ENCODE measurements around the gene AK5. TPM values are rescaled to one million over a fixed set of nuclear protein-coding genes. Genes with fewer than 3 reads are reported as not detected.

The AK5 gene
- total and polyA plus RNA-seq, 10 donors = 0.33 to 16.3 (median 1.2) TPM

DNA sequence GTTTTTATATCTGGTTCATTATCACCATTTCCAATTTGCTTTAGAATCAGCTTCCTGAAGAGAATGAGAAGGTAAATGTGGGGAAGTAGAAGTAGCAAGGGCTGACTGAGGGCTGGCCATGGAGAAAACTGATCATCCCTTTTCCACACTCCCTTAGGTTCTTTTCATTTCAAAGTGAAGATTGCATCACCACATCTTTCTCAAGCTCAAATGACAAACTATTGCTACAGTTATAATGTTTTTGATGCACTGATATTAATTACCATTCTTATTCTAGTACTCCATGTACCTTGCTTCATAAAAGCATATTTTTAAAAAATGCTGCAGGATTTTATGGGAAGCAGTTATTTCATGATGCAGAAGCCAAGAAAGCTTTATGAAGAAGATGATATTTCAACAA lies 7.9 kb upstream of the AK5 start:
- no peaks in the 10 kb centered on the region for H3K36me3 ChIP-seq
- TF ChIP-seq POLR2A (IDR thresholded peaks at IDR 0.05) (no peak), POLR2AphosphoS5 (IDR thresholded peaks at IDR 0.05) (no peak)
- TF ChIP-seq, protein P1, sequence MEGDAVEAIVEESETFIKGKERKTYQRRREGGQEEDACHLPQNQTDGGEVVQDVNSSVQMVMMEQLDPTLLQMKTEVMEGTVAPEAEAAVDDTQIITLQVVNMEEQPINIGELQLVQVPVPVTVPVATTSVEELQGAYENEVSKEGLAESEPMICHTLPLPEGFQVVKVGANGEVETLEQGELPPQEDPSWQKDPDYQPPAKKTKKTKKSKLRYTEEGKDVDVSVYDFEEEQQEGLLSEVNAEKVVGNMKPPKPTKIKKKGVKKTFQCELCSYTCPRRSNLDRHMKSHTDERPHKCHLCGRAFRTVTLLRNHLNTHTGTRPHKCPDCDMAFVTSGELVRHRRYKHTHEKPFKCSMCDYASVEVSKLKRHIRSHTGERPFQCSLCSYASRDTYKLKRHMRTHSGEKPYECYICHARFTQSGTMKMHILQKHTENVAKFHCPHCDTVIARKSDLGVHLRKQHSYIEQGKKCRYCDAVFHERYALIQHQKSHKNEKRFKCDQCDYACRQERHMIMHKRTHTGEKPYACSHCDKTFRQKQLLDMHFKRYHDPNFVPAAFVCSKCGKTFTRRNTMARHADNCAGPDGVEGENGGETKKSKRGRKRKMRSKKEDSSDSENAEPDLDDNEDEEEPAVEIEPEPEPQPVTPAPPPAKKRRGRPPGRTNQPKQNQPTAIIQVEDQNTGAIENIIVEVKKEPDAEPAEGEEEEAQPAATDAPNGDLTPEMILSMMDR (IDR thresholded peaks at IDR 0.05 in 8 of 11, conservative IDR thresholded peaks at IDR 0.05 in 3 of 11) = no peak
- no peak overlapping the region for H3K4me3 ChIP-seq
- intact Hi-C loops (cut with DNase I; ENCODE audit: low total_unique reads) = no loop called here
- peaks cover 0 to 10% (median 0%) of the 10 kb centered on the region in 7 donors for H3K27me3 ChIP-seq (replicated peaks in 1 of 7)
- H3K27ac ChIP-seq = no peak overlapping the region
- no peak for DNase-seq
- no peaks in the 10 kb centered on the region for H3K4me1 ChIP-seq
- H3K9me3 ChIP-seq = no peaks in the 10 kb centered on the region

DNA sequence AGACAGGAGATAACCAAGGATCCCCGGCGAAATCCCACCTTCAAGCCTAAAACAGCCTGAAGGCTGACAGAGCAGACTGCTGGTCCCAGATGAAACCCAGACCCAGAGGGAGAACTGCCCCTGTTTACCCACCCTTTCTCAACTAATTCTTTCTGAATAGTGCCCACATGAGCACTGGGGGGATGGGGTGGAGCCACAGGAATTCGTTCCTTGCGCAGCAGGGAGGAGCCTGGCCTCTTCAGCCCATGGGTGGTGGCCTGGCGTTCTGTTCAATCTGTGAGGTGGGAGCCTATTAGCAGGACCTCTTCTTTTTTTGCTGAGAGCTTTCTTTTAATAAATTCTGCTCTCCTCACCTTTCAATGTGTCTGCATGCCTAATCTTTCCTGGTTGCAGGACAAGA lies 6.6 kb upstream of the AK5 start:
- Histone ChIP-seq H3K36me3 (no peaks in the 10 kb centered on the region), H3K4me1 (peaks cover 0 to 6% (median under 1%) of the 10 kb centered on the region in 6 donors), H3K27me3 (replicated peaks in 1 of 7) (peaks cover 0 to 15% (median 3%) of the 10 kb centered on the region in 7 donors), H3K27ac (no peak overlapping the region), H3K4me3 (no peak overlapping the region), H3K9me3 (no peaks in the 10 kb centered on the region)
- intact Hi-C loops (cut with DNase I; ENCODE audit: low total_unique reads) = no loop called here
- 82 to 89% (median 86%) methylated on average over 5 of the region's 5 CpGs for WGBS, 5 donors
- no peak for DNase-seq
- TF ChIP-seq, protein P1 (IDR thresholded peaks at IDR 0.05 in 8 of 11, conservative IDR thresholded peaks at IDR 0.05 in 3 of 11) = no peak
- no peak for TF ChIP-seq POLR2A (IDR thresholded peaks at IDR 0.05)

DNA sequence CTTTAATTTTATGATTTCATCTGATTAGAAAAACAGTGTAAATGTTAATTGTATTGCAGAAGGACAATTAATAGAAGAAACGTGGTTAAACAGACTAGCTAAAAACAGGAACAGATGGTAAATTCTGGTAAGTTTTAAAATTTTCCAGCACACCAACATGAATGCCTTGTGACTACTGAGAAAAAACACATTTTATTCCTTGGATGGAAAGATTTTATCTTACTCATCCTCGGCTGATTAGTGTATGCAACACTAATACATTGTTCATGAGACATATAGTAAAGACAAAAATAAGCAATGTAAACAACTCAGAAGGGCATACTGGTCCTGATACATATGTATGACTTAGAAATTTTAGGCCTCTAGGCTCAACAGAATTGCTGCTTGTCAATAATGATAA lies 4.9 kb upstream of the AK5 start:
- no peak for DNase-seq
- TF ChIP-seq, protein P1 (IDR thresholded peaks at IDR 0.05 in 8 of 11, conservative IDR thresholded peaks at IDR 0.05 in 3 of 11) = no peak
- no peak for TF ChIP-seq POLR2AphosphoS5 (IDR thresholded peaks at IDR 0.05)
- no peak for TF ChIP-seq POLR2A (IDR thresholded peaks at IDR 0.05)
- intact Hi-C loops (cut with DNase I; ENCODE audit: low total_unique reads) = no loop called here
- 55 to 76% (median 64%) methylated on average over 2 of the region's 2 CpGs for WGBS, 5 donors
- no peak overlapping the region for H3K4me3 ChIP-seq
- no peaks in the 10 kb centered on the region for H3K9me3 ChIP-seq
- H3K4me1 ChIP-seq = peaks cover 3 to 24% (median 10%) of the 10 kb centered on the region in 6 donors
- peaks cover 0 to 32% (median 15%) of the 10 kb centered on the region in 7 donors for H3K27me3 ChIP-seq (replicated peaks in 1 of 7)
- no peaks in the 10 kb centered on the region for H3K36me3 ChIP-seq
- H3K27ac ChIP-seq = no peak overlapping the region

DNA sequence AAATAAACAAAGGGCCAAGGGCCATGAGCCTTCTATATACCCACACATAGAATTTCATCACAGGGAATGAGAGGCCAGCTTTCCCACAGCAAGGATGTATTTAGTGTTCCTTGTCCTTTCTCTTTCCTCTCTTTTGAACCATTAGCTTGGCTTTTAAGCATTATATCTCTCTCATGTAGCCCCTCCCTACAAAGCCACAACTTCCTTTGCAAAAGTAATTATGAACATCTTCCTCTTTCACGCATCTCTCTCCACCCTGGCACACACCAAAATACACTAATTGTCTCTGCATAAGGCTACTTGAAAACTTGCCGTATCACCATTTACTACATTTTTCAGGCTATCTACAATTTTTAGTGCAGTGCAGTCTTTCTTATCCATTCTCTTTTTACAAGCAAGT lies 1.9 kb upstream of the AK5 start:
- TF ChIP-seq POLR2AphosphoS5 (IDR thresholded peaks at IDR 0.05) (no peak), POLR2A (IDR thresholded peaks at IDR 0.05) (no peak)
- TF ChIP-seq, protein P1 (IDR thresholded peaks at IDR 0.05 in 8 of 11, conservative IDR thresholded peaks at IDR 0.05 in 3 of 11) = no peak
- no peak for DNase-seq
- Histone ChIP-seq H3K27me3 (replicated peaks in 1 of 7) (peaks cover 0 to 59% (median 33%) of the 10 kb centered on the region in 7 donors), H3K4me3 (no peak overlapping the region), H3K4me1 (peaks cover 4 to 44% (median 23%) of the 10 kb centered on the region in 6 donors), H3K36me3 (no peaks in the 10 kb centered on the region), H3K9me3 (no peaks in the 10 kb centered on the region), H3K27ac (no peak overlapping the region)
- 11 to 36% (median 27%) methylated on average over 2 of the region's 2 CpGs for WGBS, 5 donors
- intact Hi-C loops (cut with DNase I; ENCODE audit: low total_unique reads) = no loop called here
